ENCODE results near the gene SRPRB.
A peak's percentile ranks its signal among the peaks of the same experiment; 100 is the strongest.

Gene SRPRB

DNA sequence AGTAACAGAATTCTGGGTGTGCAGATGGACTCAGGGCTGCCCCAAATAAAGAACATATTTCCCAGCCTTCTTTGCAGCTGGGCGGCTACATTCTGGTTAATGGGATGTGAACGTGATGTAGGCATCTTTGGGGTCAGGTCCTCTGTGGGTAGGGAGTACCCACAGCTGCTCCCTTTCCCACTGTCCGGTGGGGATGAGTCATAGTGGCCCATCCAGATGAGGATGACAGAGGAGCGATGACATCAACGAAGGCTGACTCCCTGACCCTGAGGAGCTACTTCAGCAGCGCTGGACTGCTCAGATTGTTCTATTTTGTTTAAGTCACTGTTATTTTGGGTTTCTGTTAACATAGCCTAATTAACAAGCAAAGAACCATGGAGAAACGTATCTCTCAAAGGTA is 38.0 kb downstream of the SRPRB start:
- DNase-seq (ENCODE audit: low read depth): no peak

DNA sequence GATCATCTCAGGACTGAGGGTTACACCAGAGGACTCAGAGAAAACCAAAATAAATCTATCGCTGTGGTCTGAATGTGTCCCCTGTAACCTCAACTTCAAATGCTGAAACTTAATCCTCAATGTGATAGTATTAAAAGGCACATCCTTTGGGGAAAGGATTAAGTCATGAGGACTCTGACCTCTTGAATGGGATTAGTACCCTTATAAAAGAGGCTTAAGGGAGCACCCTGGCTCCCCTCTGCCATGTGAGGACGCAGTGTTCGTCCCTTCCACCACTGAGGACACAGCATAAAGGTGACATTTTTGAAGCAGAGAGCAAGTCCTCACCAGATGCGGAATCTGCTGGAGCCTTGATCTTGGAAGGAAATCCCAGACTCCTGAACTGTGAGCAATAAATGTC is 39.5 kb downstream of the SRPRB start:
- no peak for DNase-seq (ENCODE audit: low read depth)

GRCh38 chr3:133849346-133849745 is 43.7 kb downstream of the SRPRB start:
- no peak for DNase-seq (ENCODE audit: low read depth)

DNA sequence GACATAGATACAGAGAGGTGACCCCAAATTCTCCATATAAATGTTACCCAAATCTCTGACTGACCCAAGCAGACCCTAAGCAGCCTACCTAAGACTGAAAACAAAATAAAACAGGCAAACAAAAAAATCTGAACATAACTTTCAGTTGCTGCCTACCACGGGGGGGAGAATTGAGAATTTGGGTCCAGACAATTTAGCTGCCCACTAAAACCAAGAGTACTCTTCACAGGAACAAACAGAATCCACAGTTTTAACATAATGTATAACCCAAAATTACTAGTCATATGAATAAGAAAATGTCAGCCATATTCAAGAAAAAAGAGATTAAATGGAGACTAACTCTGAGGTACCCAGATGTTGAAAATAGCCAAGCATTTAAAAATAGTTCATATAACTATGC is 44.4 kb downstream of the SRPRB start:
- DNase-seq (ENCODE audit: low read depth): no peak

DNA sequence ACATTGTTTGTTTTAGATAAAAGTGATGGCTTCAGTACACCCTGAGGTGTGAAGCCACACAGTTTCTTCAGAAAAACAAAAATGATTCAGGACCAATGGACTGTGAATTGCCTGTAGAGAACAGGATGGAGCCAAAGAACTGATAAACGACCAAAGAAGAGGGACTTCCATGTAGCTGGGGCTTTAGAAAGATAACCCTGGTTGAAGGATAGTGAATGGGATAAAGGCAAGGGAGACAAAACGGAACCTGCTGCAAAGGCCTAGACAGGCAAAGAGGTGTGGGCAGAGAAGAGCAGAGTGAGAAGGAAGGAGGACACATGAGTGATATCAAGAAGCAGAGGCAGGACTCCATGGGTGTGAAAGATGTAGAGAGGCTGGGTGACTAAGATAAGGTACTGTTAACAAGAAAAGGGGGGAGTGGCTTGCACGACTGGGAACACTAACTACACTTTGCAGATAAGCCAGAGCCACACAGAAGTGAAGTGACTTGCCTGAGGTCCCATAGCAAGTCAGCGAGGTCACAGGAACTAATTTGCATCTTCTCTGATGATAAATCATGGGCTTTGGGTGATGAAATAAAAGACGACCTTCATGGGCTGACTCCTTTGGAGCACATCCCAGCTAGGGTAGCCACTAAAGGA is 45.8 kb downstream of the SRPRB start:
- DNase-seq (ENCODE audit: low read depth): peak; percentile 10

DNA sequence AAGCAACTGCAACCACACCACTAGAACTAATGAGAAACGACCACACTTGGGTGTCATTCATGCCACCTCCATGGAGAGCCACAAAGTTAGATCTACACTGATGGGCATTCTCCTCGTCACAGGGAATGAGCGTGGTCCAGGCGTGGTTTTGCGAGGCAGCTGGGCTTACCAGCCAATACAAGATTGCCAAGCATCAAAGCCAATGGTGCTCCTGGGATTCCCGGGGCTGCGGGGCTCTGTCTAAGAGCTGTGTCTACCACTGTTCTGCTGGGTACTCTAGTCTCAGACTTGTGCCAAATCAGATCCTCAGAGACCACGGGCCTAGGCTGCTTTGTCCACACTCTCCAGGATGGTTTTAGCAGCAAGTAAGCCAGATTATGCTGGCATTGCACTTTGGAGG is 46.3 kb downstream of the SRPRB start:
- no peak for DNase-seq (ENCODE audit: low read depth)

- no peak for DNase-seq (ENCODE audit: low read depth)
Measured at GRCh38 chr3:133853063-133853924, 47.7 kb downstream of the SRPRB start.

GRCh38 chr3:133853925-133854227 is 48.3 kb downstream of the SRPRB start:
- no peak for DNase-seq (ENCODE audit: low read depth)

GRCh38 chr3:133854264-133855001 is 48.8 kb downstream of the SRPRB start:
- DNase-seq (ENCODE audit: low read depth): no peak

DNA sequence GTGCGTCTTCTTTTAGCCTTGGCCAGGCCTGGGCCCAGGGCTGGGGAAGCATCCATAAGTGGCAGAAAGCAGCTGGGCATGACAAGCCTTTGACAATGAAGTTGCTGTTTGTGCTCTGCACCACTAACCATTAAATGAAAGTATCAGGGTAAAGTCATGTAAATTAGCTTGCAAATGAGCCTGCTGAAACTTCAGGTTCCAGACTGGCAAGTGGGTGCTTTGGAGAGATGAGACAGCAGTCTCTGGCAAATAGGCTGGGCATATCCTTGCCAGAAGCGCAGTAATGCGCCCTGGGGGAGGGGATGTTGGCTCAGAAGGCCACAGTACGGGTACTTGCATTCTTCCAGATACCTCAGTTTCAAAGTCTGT is 49.4 kb downstream of the SRPRB start:
- no peak for DNase-seq (ENCODE audit: low read depth)

DNA sequence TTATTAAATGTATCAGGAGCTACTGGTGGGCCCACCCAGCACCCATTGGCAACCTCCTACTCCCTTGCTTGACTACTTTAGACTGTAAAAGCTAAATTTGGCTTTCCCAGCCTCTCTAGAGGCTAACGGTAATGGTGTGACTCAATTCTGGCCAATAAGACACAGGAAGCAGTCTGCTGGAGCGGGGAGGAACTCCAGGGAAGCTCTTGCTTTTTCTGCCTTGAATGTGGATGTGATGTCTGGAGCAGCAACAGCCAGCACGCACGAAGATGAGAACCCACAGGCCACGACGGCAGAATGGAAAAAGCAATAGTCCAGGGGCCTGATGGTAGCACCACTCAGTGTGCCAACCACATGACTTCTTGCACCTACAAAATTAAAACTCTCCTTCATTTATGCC is 50.2 kb downstream of the SRPRB start:
- DNase-seq (ENCODE audit: low read depth): no peak

- no peak for DNase-seq (ENCODE audit: low read depth)
Measured at GRCh38 chr3:133856316-133856715, 50.7 kb downstream of the SRPRB start.

GRCh38 chr3:133857767-133858166 is 52.2 kb downstream of the SRPRB start:
- DNase-seq (ENCODE audit: low read depth): no peak

DNA sequence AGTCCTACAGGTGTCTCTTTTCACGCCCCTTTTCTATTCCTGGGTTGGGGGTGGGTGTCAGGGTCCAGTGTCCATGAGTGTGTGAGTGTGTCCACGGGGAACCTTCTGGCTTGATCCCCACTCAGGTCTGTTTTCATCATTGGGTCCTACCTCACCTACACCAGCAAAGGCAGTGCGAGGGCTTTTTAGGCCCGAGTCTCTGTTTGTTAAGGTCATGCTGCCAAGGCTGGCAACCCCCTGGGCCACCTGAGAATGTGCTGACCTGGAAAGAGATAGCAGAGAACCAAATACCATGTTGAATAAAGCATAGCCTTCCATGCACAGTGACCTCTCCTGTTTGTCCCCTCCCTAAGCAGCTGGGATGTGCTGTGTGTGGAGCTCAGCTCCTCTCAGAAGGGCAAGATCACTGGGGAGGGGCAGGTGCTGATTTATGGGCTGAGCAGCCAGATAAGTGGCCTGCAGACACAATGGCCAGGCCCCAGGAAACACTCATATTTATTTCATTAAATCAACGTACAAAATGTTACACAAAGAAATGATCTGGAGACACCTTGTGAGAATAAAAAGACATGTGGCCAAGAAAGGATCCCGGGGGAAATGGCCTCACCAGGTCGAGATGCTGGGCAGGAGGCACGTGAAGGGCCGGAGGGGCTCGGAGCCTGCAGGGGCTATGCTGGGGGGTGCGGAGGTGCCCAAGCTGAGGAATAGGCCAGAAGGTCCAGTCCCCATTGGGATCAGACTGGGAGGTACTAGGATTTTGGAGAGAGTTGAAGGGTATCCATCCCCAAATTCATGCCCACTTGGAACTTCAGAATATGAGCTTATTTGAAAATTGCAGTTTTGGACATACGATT is 54.0 kb downstream of the SRPRB start:
- no peak for DNase-seq (ENCODE audit: low read depth)

DNA sequence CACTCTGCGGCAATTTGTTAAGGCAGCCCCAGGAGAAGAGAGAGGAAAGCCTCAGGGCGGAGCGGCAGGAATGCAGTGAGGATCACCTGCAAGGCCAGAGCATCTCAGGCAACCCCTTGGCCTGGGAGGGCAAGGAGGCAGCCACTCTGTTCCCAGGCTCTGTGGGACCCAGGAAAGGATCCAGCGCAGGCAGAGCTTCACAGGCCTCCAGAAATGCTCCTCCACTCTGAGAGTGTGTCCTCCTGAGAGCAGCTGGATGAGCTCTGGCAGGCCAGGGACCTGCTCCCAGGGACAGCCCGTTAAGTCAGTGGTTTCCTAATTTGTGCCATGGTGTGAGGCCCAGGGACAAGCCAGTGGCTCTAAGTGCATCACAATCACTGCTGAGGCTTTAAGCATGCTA is 54.9 kb downstream of the SRPRB start:
- no peak for DNase-seq (ENCODE audit: low read depth)

DNA sequence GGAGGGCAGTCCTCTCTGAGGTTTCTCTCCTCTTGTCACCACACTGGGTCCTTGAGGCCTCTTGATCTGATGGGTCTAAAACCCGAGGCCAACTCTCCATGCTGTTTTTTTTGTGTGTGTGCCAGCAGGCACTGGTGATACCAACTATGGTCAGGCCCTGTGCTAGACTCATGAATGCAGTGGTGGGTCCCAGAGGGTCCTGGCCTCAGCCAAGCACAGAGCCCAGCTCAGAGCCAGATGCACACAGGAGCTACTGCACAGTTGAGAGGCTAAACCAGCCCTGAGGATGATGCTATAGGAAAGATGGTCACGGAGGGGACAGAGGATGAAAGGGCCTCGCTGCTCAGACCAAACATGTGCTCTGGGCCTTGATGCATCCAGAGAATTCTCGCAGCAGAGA is 56.5 kb downstream of the SRPRB start:
- DNase-seq (ENCODE audit: low read depth): no peak

DNA sequence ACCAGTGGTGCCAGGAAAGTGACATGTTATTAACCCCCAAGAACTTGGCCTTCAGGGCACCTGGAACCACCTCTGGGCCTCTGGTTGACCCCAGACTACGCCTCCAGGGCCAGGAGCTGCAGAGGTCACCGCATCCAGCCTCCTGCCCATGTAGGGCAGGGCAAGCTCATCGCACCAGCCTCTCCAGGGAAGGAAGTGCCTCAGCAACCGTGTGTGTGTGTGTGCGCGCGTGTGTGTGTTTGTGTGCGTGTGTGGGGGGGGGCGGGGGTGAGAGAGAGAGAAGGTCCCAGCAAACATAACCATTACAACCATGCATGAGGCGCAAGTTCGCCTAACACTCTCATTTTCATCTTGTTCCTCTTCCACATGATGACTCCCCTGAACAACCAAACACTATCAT is 58.3 kb downstream of the SRPRB start:
- DNase-seq (ENCODE audit: low read depth): no peak

GRCh38 chr3:133864616-133865015 is 59.0 kb downstream of the SRPRB start:
- DNase-seq (ENCODE audit: low read depth): no peak

GRCh38 chr3:133865136-133865855 is 59.7 kb downstream of the SRPRB start:
- no peak for DNase-seq (ENCODE audit: low read depth)

GRCh38 chr3:133866141-133866540 is 60.5 kb downstream of the SRPRB start:
- no peak for DNase-seq (ENCODE audit: low read depth)

DNA sequence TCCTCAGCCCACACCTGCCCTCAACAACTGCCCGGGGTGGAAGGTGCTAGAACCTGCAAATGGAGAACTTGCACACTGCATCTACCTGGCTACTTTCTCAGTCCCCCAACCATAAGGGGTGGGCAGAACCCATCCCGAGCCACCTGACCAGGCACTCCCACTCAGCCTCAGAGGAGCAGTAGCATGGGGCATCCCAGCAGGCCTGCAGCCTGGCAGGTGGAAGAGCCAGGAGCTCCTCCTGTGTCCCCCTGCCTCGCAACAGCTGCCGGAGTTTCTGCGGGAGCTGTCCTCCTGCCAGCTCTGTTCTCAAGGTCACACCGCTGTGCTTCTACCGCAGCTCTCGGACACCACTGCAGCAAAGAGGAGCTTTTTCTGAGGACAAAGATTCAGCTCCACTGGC is 62.6 kb downstream of the SRPRB start:
- no peak for DNase-seq (ENCODE audit: low read depth)

Measured in activated T-cell treated with anti-CD3 and anti-CD28 coated beads for 48 hours (primary cell).